GM19467 (cell line): ENCODE data around the gene CDIPT.

ENCODE experiments used
- ATAC-seq: cut with Tn5 transposase; IDR thresholded peaks from one replicate; pipeline ENCODE4 v1.9.1; 2021; ENCODE audit warnings: mild to moderate bottlenecking, moderate library complexity; ENCODE audit not compliant: unreplicated experiment

Gene CDIPT

GRCh38 chr16:29860218-29860617, 2.8 kb downstream of the CDIPT start:
- ATAC-seq: no peak

GRCh38 chr16:29858974-29859373, 4.1 kb downstream of the CDIPT start:
- ATAC-seq: no peak

DNA sequence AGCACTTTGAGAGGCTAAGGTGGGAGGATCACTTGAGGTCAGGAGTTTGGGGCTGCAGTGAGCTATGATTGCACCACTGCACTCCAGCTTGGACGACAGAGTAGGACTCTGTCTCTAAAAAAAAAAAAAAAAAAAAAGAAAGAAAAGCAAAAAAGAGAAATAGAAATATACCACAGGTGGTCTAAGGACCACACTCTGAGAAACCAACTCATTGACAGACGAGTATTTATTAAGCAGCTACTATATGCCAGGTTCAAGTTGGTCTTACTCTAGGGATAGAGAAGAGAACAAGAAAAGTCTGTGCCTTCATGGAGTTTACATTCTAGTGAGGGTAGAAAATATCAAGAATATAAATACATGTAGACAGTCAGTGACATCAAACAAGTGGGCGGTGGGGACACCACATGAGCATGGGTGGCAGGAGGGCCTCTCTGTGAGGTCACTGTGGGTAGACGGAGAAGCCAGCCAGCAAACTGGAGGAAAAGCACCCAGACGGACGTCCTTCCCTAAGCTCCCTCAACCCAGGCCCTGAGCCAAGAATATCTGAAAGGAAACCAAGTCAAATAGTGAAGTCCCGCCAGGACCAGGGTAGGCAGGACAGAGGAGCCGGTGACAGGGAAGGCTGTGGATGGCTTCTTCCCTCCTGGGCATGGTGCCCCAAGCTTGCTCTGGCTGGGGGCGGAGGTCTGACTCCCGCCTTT, 4.7 kb downstream of the CDIPT start:
- ATAC-seq: no peak

DNA sequence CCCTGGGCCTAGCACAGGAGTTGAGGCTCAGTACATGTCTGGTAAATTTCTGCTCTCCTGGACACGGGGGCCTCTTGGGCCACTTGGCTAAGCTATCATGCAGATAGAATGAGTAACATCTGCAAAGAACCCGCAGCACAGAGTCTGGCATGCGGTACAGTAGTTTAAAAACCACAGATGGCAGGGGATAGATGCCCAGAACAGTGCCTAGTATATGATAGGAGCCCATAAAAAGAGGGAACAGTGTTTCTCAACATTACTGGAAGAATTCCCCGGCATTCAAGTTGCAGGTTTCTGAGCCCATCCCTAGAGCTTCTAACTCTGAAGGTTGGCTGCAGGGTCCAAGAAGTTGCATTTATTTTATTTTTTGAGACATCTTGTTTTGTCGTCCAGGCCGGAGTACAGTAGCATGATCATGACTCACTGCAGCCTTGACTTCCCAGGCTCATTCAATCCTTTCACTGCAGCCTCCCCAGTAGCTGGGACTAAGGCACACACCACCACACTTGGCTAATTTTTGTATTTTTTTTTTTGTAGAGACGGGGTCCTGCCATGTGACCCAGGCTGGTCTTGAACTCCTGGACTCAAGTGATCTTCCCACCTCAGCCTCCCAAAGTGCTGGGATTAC, 5.8 kb downstream of the CDIPT start:
- no peak for ATAC-seq

GRCh38 chr16:29854520-29855100, 8.4 kb downstream of the CDIPT start:
- no peak for ATAC-seq

- no peak for ATAC-seq
Measured at GRCh38 chr16:29852654-29853053, 10.4 kb downstream of the CDIPT start.

DNA sequence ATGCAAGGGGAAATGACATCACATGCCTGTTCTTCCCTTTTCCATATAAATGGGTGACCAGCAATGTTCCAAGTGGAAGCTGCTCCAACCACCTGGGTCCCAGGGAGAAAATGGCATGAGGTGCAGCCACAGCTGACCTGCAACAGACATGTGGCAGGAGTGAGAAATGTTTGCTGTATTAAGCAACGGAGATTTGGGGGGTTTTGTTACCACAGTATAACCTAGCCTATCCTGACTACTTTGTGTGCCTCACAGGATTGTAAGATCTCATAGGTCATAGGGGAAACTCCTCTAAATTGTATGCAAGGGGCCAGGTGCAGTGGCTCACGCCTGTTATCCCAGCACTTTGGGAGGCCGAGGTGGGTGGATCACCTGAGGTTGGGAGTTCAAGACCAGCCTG, 12.0 kb downstream of the CDIPT start:
- no peak for ATAC-seq

GRCh38 chr16:29849505-29849904, 13.5 kb downstream of the CDIPT start:
- ATAC-seq: no peak

GRCh38 chr16:29848420-29849297, 14.4 kb downstream of the CDIPT start:
- no peak for ATAC-seq

GRCh38 chr16:29845656-29846055, 17.4 kb downstream of the CDIPT start:
- ATAC-seq: no peak

DNA sequence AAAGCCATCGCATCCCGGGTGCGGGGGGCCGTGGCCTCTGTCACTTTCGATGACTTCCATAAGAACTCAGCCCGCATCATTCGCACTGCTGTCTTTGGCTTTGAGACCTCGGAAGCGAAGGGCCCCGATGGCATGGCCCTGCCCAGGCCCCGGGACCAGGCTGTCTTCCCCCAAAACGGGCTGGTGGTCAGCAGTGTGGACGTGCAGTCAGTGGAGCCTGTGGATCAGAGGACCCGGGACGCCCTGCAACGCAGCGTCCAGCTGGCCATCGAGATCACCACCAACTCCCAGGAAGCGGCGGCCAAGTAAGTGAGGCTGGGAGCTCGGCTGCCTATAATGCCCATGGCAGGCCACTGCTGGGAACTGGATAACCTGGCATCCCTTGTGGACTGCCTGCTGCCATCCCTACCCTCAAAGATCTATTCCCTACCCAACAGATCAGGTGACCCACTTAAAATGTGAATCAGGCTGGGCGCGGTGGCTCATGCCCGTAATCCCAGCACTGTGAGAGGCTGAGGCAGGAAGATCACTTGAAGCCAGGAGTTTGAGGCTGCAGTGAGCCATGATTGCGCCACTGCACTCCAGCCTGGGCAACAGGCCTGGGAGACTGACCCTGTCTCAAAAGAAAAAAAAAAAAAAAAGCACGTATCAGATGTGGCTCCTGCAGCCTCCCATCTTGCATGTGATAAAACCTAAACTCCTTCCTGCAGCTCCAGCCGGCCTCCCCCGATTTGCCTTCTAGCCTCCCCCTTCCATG, 18.3 kb downstream of the CDIPT start:
- no peak for ATAC-seq

- no peak for ATAC-seq
Measured at GRCh38 chr16:29843931-29844330, 19.1 kb downstream of the CDIPT start.

DNA sequence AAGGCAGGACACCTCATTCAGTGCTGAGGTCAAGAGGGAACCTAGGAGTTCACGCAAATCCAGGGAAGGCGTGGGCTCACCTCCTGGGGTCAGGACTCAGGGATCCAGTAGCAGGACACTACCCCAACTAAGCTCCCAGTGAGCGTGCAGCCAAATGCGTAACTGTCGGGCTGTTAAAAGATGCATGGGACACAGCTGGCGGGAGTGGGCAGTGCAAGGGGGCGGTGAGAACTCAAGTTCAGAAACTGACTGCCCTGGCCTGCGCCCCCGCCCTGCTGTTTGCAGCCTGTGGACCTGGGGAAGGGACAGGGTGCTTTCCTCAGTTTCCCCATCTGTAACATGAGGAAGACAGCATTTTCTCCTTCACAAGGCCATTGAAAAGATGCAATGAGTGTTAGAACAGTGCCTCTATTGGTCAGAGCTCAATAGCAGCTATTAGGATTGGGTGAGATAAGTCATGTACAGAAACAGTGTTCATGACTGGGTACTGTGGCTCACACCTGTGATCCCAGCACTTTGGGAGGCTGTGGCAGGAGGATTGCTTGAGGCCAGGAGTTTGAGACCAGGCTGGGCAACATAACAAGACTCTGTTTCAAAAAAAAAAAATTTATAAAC, 20.2 kb downstream of the CDIPT start:
- ATAC-seq: no peak

DNA sequence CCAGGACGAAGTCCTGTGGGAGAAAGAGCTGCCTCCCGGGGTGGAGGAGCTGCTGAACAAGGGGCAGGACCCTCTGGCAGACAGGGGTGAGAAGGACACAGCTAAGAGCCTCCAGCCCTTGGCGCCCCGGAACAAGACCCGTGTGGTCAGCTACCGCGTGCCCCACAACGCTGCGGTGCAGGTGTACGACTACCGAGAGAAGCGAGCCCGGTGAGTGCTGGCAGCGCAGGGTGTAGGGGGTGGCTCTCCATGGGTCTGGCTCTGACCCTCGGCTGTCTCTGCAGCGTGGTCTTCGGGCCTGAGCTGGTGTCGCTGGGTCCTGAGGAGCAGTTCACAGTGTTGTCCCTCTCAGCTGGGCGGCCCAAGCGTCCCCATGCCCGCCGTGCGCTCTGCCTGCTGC, 21.4 kb downstream of the CDIPT start:
- ATAC-seq: no peak

GRCh38 chr16:29840240-29840639, 22.8 kb downstream of the CDIPT start:
- ATAC-seq: no peak

DNA sequence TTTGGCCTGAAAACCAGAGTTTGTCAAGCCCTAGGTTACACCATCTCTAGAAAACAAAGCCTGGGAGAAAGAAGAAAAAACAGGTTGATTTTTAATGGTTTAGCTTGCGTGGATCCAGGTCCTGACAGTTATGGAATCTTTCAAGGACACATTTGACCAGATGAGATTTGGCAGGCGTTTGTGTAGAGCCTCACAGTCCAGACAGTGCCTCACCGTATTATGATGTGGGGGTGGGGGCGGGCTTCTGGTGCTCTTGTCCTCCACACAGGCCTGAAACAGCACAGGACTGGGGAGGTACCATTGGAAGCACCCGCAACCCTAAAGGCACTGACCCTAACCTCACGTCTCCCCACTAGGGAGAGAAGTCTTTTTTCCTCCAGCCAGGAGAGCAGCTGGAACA, 23.2 kb downstream of the CDIPT start:
- no peak for ATAC-seq

- no peak for ATAC-seq
Measured at GRCh38 chr16:29837841-29838240, 25.2 kb downstream of the CDIPT start.

DNA sequence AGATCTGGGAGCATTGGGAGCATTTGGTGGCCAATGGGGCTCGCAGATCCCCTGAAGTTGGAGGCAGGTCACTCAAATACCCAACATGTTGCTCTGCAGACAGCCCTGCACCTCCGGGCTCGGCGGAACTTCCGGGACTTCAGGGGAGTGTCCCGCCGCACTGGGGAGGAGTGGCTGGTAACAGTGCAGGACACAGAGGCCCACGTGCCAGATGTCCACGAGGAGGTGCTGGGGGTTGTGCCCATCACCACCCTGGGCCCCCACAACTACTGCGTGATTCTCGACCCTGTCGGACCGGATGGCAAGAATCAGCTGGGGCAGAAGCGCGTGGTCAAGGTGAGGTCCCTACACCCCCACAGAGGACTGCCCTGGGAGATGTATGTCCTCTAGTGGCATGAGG, 26.4 kb downstream of the CDIPT start:
- no peak for ATAC-seq

GRCh38 chr16:29835926-29836325, 27.1 kb downstream of the CDIPT start:
- ATAC-seq: no peak

DNA sequence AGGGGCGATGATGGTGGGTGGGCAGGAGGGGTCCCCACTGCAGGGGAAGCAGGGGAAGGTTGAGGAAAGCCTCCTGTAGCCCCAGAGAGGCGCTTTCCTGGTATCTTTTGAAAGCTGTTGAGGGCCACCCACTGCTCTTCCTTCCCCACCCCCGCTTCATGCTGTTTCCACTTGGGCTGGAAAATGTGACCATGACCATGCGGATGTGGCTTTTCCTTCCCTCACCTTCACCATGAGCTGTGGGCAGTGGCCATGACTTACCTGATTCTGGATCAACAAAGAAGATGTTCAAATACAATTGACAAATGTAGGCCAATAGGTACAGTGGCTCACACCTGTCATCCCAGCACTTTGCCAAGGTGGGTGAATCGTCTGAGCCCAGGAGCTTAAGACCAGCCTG, 28.9 kb downstream of the CDIPT start:
- no peak for ATAC-seq
